Measurements from ENCODE around the gene CHD9.

- TF ChIP-seq EP300 (IDR thresholded peaks at IDR 0.05) (no peak), CTCF (IDR thresholded peaks at IDR 0.05) (no peak)
Observed at GRCh38 chr16:53142823-53143568, 88.2 kb downstream of the CHD9 start.
